ENCODE data around the gene PHACTR1.

PHACTR1 gene

GRCh38 chr6:13034316-13034715, 317.7 kb downstream of the PHACTR1 start:
- Histone ChIP-seq H3K4me1 (ENCODE audit: insufficient read depth, low read length, severe bottlenecking) (no peaks in the 10 kb centered on the region), H3K4me2 (ENCODE audit: low read length) (no peak overlapping the region), H3K9me3 (ENCODE audit: low read length) (no peaks in the 10 kb centered on the region), H3K4me3 (ENCODE audit: low read depth, low read length, poor library complexity, severe bottlenecking) (no peak overlapping the region), H3K79me2 (ENCODE audit: insufficient read depth, low read length) (no peaks in the 10 kb centered on the region), H3K36me3 (ENCODE audit: insufficient read depth, low read length) (no peaks in the 10 kb centered on the region), H2AFZ (ENCODE audit: low read length) (no peak overlapping the region), H3K27me3 (ENCODE audit: insufficient read depth, low read length) (no peaks in the 10 kb centered on the region), H3K9ac (ENCODE audit: low read length) (no peak overlapping the region), H3F3A (ENCODE audit: insufficient read depth, low read length) (no peaks in the 10 kb centered on the region), H3K9me2 (ENCODE audit: low read depth, low read length) (no peaks in the 10 kb centered on the region), H3K27ac (ENCODE audit: low read depth, low read length, poor library complexity, severe bottlenecking) (no peak overlapping the region), H4K20me1 (ENCODE audit: insufficient read depth, low read length) (no peaks in the 10 kb centered on the region)
- TF ChIP-seq EZH2 (IDR thresholded peaks at IDR 0.05; ENCODE audit: borderline replicate concordance, low read length), result no peak
- TF ChIP-seq CTCF (IDR thresholded peaks at IDR 0.05; ENCODE audit: low read length), result no peak

- no peaks in the 10 kb centered on the region for H3K27me3 ChIP-seq (ENCODE audit: insufficient read depth, low read length)
- H4K20me1 ChIP-seq (ENCODE audit: insufficient read depth, low read length), result no peaks in the 10 kb centered on the region
- no peaks in the 10 kb centered on the region for H3K79me2 ChIP-seq (ENCODE audit: insufficient read depth, low read length)
- no peaks in the 10 kb centered on the region for H3K9me3 ChIP-seq (ENCODE audit: low read length)
- H3K9ac ChIP-seq (ENCODE audit: low read length), result no peak overlapping the region
- H2AFZ ChIP-seq (ENCODE audit: low read length), result no peak overlapping the region
- no peak overlapping the region for H3K4me2 ChIP-seq (ENCODE audit: low read length)
- H3K27ac ChIP-seq (ENCODE audit: low read depth, low read length, poor library complexity, severe bottlenecking), result no peak overlapping the region
- H3K9me2 ChIP-seq (ENCODE audit: low read depth, low read length), result no peaks in the 10 kb centered on the region
- H3K4me3 ChIP-seq (ENCODE audit: low read depth, low read length, poor library complexity, severe bottlenecking), result no peak overlapping the region
- no peaks in the 10 kb centered on the region for H3F3A ChIP-seq (ENCODE audit: insufficient read depth, low read length)
- TF ChIP-seq CTCF (IDR thresholded peaks at IDR 0.05; ENCODE audit: low read length) (no peak), EZH2 (IDR thresholded peaks at IDR 0.05; ENCODE audit: borderline replicate concordance, low read length) (no peak)
- H3K36me3 ChIP-seq (ENCODE audit: insufficient read depth, low read length), result no peaks in the 10 kb centered on the region
- no peaks in the 10 kb centered on the region for H3K4me1 ChIP-seq (ENCODE audit: insufficient read depth, low read length, severe bottlenecking)
These were observed 319.0 kb downstream of the PHACTR1 start for GRCh38 chr6:13035606-13036005.

- Histone ChIP-seq H2AFZ (ENCODE audit: low read length) (no peak overlapping the region), H3K9ac (ENCODE audit: low read length) (no peak overlapping the region), H3F3A (ENCODE audit: insufficient read depth, low read length) (no peaks in the 10 kb centered on the region), H3K9me2 (ENCODE audit: low read depth, low read length) (no peaks in the 10 kb centered on the region), H3K4me1 (ENCODE audit: insufficient read depth, low read length, severe bottlenecking) (no peaks in the 10 kb centered on the region), H3K36me3 (ENCODE audit: insufficient read depth, low read length) (no peaks in the 10 kb centered on the region), H4K20me1 (ENCODE audit: insufficient read depth, low read length) (no peaks in the 10 kb centered on the region), H3K27me3 (ENCODE audit: insufficient read depth, low read length) (no peaks in the 10 kb centered on the region), H3K4me2 (ENCODE audit: low read length) (no peak overlapping the region), H3K27ac (ENCODE audit: low read depth, low read length, poor library complexity, severe bottlenecking) (no peak overlapping the region), H3K79me2 (ENCODE audit: insufficient read depth, low read length) (no peaks in the 10 kb centered on the region), H3K4me3 (ENCODE audit: low read depth, low read length, poor library complexity, severe bottlenecking) (no peak overlapping the region), H3K9me3 (ENCODE audit: low read length) (no peaks in the 10 kb centered on the region)
- TF ChIP-seq EZH2 (IDR thresholded peaks at IDR 0.05; ENCODE audit: borderline replicate concordance, low read length), result no peak
- TF ChIP-seq CTCF (IDR thresholded peaks at IDR 0.05; ENCODE audit: low read length), result no peak
These were observed 321.7 kb downstream of the PHACTR1 start for GRCh38 chr6:13038315-13038714.

All from OCI-LY1 (cell line).